NCI-H2196 treated with DMSO at 0.1 percent for 48 hours (cell line): ENCODE data around the gene SREBF1.

Source experiments
- DNase-seq: peaks from one replicate; lab custom pipeline; 2025; ENCODE audit not compliant: unreplicated experiment; lab: John Stamatoyannopoulos, UW

SREBF1 gene

GRCh38 chr17:17766077-17766743, 70.6 kb downstream of the SREBF1 start:
- DNase-seq: no peak

DNA sequence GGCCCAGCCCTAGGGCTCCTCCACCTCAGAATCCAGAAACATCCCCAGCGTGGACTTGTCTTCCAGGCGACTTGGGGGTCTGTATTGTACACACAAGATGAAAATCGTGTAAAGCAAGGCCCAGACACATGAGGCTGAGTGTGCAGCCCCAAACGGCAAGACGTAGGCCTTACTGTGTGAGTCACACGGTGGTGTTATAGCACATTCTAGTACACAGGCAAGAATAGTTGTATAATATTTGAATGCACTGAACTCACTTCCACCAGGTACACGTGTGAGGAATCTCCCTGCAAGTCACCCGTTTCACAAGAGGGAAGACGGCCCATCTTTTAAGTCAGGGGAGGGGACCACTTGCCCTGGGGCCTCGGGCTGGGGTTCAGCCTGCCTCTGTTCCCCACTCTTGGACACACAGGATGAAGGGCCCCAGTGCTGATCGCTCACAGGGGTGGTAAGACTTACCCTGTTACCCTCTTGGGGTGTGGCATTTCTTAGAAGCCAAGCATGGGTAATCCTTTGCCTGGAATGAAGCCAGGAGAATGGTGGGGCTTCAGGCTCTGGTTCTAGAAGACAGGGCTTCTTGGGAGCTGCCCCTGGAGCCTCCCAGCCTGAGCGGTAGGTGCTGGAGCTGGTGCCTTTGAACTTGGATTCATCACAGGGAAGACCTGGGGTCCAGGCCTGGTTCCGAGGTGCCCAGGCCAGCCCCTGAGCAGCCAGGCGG, 71.3 kb downstream of the SREBF1 start:
- no peak for DNase-seq

DNA sequence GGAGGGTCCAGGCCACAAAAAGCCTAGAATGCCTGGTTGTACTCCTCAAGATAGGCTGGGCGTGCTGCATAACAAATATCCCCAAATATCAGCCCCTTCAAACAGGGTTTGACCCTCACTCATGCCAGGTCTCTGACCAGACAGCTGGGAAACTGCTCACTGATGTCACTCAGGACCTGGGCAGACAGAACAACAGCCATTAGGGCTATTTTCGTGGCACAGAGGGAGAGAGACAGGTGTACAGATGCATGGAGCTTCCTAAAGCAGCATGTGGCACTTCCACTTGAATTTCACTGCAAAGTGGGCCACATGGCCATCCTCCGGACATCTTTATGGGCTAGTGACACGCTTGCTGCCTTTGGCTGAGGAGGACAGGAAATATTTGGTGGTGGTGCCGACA, 73.1 kb downstream of the SREBF1 start:
- no peak for DNase-seq

- DNase-seq: no peak
Observed at GRCh38 chr17:17763136-17763535, 73.7 kb downstream of the SREBF1 start.

GRCh38 chr17:17762744-17763105, 74.1 kb downstream of the SREBF1 start:
- no peak for DNase-seq
